ENCODE measurements around the gene LRSAM1. TPM values are rescaled to one million over a fixed set of nuclear protein-coding genes. Genes with fewer than 3 reads are reported as not detected.

Gene LRSAM1
- polyA plus RNA-seq, 1 experiment: 3.4 TPM

GRCh38 chr9:127492616-127493015 is 41.3 kb downstream of the LRSAM1 start:
- Histone ChIP-seq H3K27ac (ENCODE audit: low read depth, low read length) (no peak overlapping the region), H3K27me3 (ENCODE audit: control insufficient read depth, insufficient read depth, low read length) (no peaks in the 10 kb centered on the region), H3K9me3 (ENCODE audit: control insufficient read depth, insufficient read depth, low read length) (no peaks in the 10 kb centered on the region), H3K4me3 (ENCODE audit: low read depth, low read length) (no peak overlapping the region)
- POLR2A ChIA-PET: interaction anchor here (0.9 kb wide), 1 partner anchor 41 kb away, joined by 3 read pairs; the partner anchor contains the start of gene LRSAM1
- DNase-seq (ENCODE audit: low read depth, low spot score): no peak
- CTCF ChIA-PET: no interaction called here
- no peak for TF ChIP-seq CTCF (IDR thresholded peaks at IDR 0.05; ENCODE audit: low read depth, low read length)

- H3K27ac ChIP-seq (ENCODE audit: low read depth, low read length): no peak overlapping the region
- no peak for DNase-seq (ENCODE audit: low read depth, low spot score)
- no peak for TF ChIP-seq CTCF (IDR thresholded peaks at IDR 0.05; ENCODE audit: low read depth, low read length)
- CTCF ChIA-PET: interaction anchor here (0.6 kb wide), 1 partner anchor 210 kb away, joined by 4 read pairs; no protein-coding TSS in a partner anchor
- H3K4me3 ChIP-seq (ENCODE audit: low read depth, low read length): no peak overlapping the region
- H3K9me3 ChIP-seq (ENCODE audit: control insufficient read depth, insufficient read depth, low read length): no peaks in the 10 kb centered on the region
- POLR2A ChIA-PET: no interaction called here
- H3K27me3 ChIP-seq (ENCODE audit: control insufficient read depth, insufficient read depth, low read length): no peaks in the 10 kb centered on the region
Measured at GRCh38 chr9:127493592-127494303, 42.4 kb downstream of the LRSAM1 start.

GRCh38 chr9:127494304-127494702 is 43.0 kb downstream of the LRSAM1 start:
- ChIA-PET POLR2A (no interaction called here), CTCF (interaction anchor here (0.6 kb wide), 1 partner anchor 210 kb away, joined by 4 read pairs; no protein-coding TSS in a partner anchor)
- Histone ChIP-seq H3K9me3 (ENCODE audit: control insufficient read depth, insufficient read depth, low read length) (no peaks in the 10 kb centered on the region), H3K4me3 (ENCODE audit: low read depth, low read length) (no peak overlapping the region), H3K27me3 (ENCODE audit: control insufficient read depth, insufficient read depth, low read length) (no peaks in the 10 kb centered on the region), H3K27ac (ENCODE audit: low read depth, low read length) (no peak overlapping the region)
- no peak for DNase-seq (ENCODE audit: low read depth, low spot score)
- no peak for TF ChIP-seq CTCF (IDR thresholded peaks at IDR 0.05; ENCODE audit: low read depth, low read length)

- ChIA-PET CTCF (interaction anchor here (1.0 to 1.2 kb wide), 2 partner anchors 8 to 239 kb away, joined by 3 read pairs; partner anchors contain the start of gene TOR2A), POLR2A (no interaction called here)
- no peaks in the 10 kb centered on the region for H3K27me3 ChIP-seq (ENCODE audit: control insufficient read depth, insufficient read depth, low read length)
- no peak for DNase-seq (ENCODE audit: low read depth, low spot score)
- no peak overlapping the region for H3K27ac ChIP-seq (ENCODE audit: low read depth, low read length)
- H3K4me3 ChIP-seq (ENCODE audit: low read depth, low read length): no peak overlapping the region
- H3K9me3 ChIP-seq (ENCODE audit: control insufficient read depth, insufficient read depth, low read length): no peaks in the 10 kb centered on the region
- no peak for TF ChIP-seq CTCF (IDR thresholded peaks at IDR 0.05; ENCODE audit: low read depth, low read length)
Measured at GRCh38 chr9:127495884-127496555, 44.7 kb downstream of the LRSAM1 start.

GRCh38 chr9:127496974-127497373 is 45.7 kb downstream of the LRSAM1 start:
- H3K4me3 ChIP-seq (ENCODE audit: low read depth, low read length): no peak overlapping the region
- ChIA-PET CTCF (interaction anchor here (1.0 kb wide), 1 partner anchor 238 kb away, joined by 3 read pairs; the partner anchor contains the start of gene TOR2A), POLR2A (no interaction called here)
- no peaks in the 10 kb centered on the region for H3K27me3 ChIP-seq (ENCODE audit: control insufficient read depth, insufficient read depth, low read length)
- no peaks in the 10 kb centered on the region for H3K9me3 ChIP-seq (ENCODE audit: control insufficient read depth, insufficient read depth, low read length)
- no peak for TF ChIP-seq CTCF (IDR thresholded peaks at IDR 0.05; ENCODE audit: low read depth, low read length)
- H3K27ac ChIP-seq (ENCODE audit: low read depth, low read length): no peak overlapping the region
- no peak for DNase-seq (ENCODE audit: low read depth, low spot score)

All from AG04450 (cell line).